MM.1S (cell line): ENCODE data around the gene MTCH1.

Experiments
- DNase-seq: peaks from one replicate; pipeline ENCODE4 v3.0.0-alpha.2; 2015
- H2AFZ ChIP-seq: fragments of 300-600 bp; sonication (generic); 2 replicates; pipeline ENCODE4 v1.6.0; 2016; ENCODE audit warnings: antibody characterized with exemption, low read length
- H3F3A ChIP-seq: fragments of 300-600 bp; sonication (generic); 2 replicates; pipeline ENCODE4 v1.6.1; 2016; ENCODE audit warnings: mild to moderate bottlenecking, antibody characterized with exemption, low read length, moderate library complexity, mixed read lengths; ENCODE audit not compliant: insufficient read depth
- H3K27ac ChIP-seq: fragments of 300-600 bp; sonication (generic); 2 replicates; pipeline ENCODE4 v1.5.1; 2016; ENCODE audit warnings: mild to moderate bottlenecking, low read length
- H3K27me3 ChIP-seq: fragments of 300-600 bp; sonication (generic); replicated peaks from 2 replicates; pipeline ENCODE4 v1.6.0; 2016; ENCODE audit warnings: low read length; ENCODE audit not compliant: insufficient read depth
- H3K36me3 ChIP-seq: fragments of 300-600 bp; sonication (generic); replicated peaks from 2 replicates; pipeline ENCODE4 v1.6.1; 2016; ENCODE audit warnings: mild to moderate bottlenecking, low read length, mixed read lengths; ENCODE audit not compliant: insufficient read depth
- H3K4me1 ChIP-seq: fragments of 300-600 bp; sonication (generic); 2 replicates; pipeline ENCODE4 v1.6.1; 2016; ENCODE audit warnings: low read length, mixed read lengths
- H3K4me2 ChIP-seq: fragments of 300-600 bp; sonication (generic); 2 replicates; pipeline ENCODE4 v1.6.0; 2016; ENCODE audit warnings: low read depth, low read length
- H3K4me3 ChIP-seq: fragments of 300-600 bp; sonication (generic); 2 replicates; pipeline ENCODE4 v1.5.1; 2016; ENCODE audit warnings: low read length, mixed read lengths
- H3K79me2 ChIP-seq: fragments of 300-600 bp; sonication (generic); 2 replicates; pipeline ENCODE4 v1.6.1; 2016; ENCODE audit warnings: mixed run types, low read length, mixed read lengths
- H3K9ac ChIP-seq: fragments of 300-600 bp; sonication (generic); 2 replicates; pipeline ENCODE4 v1.6.1; 2016; ENCODE audit warnings: low read length, mixed read lengths
- H3K9me2 ChIP-seq: fragments of 300-600 bp; sonication (generic); replicated peaks from 2 replicates; pipeline ENCODE4 v1.6.1; 2016; ENCODE audit warnings: mild to moderate bottlenecking, low read length, mixed read lengths; ENCODE audit not compliant: insufficient read depth
- H3K9me3 ChIP-seq: fragments of 300-600 bp; sonication (generic); replicated peaks from 2 replicates; pipeline ENCODE4 v1.6.1; 2016; ENCODE audit warnings: mild to moderate bottlenecking, low read length, mixed read lengths; ENCODE audit not compliant: insufficient read depth
- H4K20me1 ChIP-seq: fragments of 300-600 bp; sonication (generic); 2 replicates; pipeline ENCODE4 v1.6.1; 2016; ENCODE audit warnings: mild to moderate bottlenecking, low read length, moderate library complexity, mixed read lengths; ENCODE audit not compliant: insufficient read depth
- EZH2 ChIP-seq: fragments of 300-600 bp; sonication (generic); optimal IDR thresholded peaks from 2 replicates; pipeline ENCODE3; 2017; ENCODE audit warnings: low read depth, mild to moderate bottlenecking, antibody characterized with exemption, low read length, mixed read lengths
- EZH2phosphoT487 ChIP-seq: fragments of 300-600 bp; sonication (generic); IDR thresholded peaks from 2 replicates; pipeline ENCODE4 v1.6.1; 2018; ENCODE audit warnings: antibody characterized with exemption, low read length
- TF ChIP-seq, protein P1 (sequence below): fragments of 300-600 bp; sonication (generic); IDR thresholded peaks from 2 replicates; pipeline ENCODE4 v1.5.1; 2016; ENCODE audit warnings: antibody characterized with exemption, low read length, mixed read lengths

MTCH1 gene

DNA sequence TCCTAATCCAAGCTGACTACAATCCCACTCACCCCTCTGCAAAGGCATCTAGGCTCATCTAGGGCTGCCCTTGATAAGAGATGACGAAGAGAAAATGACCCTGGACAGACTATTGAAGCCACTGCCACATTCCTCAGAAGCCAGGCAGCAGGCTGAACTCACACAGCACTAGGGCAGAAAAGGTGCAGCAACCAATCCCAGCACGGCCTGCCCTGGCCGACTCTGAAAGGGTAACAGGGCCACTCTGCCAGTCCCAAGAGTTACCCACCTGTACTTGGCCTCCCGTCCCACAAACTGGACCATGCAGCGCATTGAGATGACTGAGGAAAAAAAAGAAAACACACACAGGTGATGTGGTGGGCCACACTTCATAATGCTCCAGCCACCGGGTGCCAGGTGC, 9.1 kb downstream of the MTCH1 start:
- Histone ChIP-seq H4K20me1 (no peaks in the 10 kb centered on the region), H3F3A (no peaks in the 10 kb centered on the region), H2AFZ (no peak overlapping the region), H3K9ac (no peak overlapping the region), H3K4me1 (no peaks in the 10 kb centered on the region), H3K9me2 (no peaks in the 10 kb centered on the region), H3K9me3 (no peaks in the 10 kb centered on the region), H3K4me2 (no peak overlapping the region), H3K4me3 (no peak overlapping the region), H3K79me2 (peaks cover 31% of the 10 kb centered on the region), H3K27ac (no peak overlapping the region), H3K27me3 (no peaks in the 10 kb centered on the region), H3K36me3 (no peaks in the 10 kb centered on the region)
- DNase-seq: no peak
- TF ChIP-seq, protein P1, sequence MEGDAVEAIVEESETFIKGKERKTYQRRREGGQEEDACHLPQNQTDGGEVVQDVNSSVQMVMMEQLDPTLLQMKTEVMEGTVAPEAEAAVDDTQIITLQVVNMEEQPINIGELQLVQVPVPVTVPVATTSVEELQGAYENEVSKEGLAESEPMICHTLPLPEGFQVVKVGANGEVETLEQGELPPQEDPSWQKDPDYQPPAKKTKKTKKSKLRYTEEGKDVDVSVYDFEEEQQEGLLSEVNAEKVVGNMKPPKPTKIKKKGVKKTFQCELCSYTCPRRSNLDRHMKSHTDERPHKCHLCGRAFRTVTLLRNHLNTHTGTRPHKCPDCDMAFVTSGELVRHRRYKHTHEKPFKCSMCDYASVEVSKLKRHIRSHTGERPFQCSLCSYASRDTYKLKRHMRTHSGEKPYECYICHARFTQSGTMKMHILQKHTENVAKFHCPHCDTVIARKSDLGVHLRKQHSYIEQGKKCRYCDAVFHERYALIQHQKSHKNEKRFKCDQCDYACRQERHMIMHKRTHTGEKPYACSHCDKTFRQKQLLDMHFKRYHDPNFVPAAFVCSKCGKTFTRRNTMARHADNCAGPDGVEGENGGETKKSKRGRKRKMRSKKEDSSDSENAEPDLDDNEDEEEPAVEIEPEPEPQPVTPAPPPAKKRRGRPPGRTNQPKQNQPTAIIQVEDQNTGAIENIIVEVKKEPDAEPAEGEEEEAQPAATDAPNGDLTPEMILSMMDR: no peak
- TF ChIP-seq EZH2 (no peak), EZH2phosphoT487 (no peak)

DNA sequence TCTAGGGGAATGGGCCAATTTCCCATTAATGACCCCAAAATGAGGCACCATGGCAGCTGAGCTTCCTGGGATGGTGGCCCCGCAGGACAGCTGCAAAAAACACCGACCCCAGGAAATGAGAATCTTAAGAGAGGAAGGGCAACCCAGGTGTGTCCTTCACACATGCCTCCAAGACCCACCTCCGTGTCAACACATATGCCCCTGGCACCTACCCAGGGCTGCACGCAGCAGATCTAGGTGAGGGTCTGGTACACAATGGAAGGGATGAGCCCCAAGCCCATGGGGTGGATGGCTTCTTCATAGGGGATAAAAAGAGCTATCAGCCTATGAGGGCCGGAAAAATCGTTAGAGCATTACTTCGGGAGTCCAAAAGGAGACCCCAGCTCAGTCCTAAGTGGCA, 9.5 kb downstream of the MTCH1 start:
- Histone ChIP-seq H2AFZ (no peak overlapping the region), H3K27me3 (no peaks in the 10 kb centered on the region), H3K9ac (no peak overlapping the region), H3K4me1 (no peaks in the 10 kb centered on the region), H3K9me2 (no peaks in the 10 kb centered on the region), H3K4me3 (no peak overlapping the region), H3F3A (no peaks in the 10 kb centered on the region), H3K27ac (no peak overlapping the region), H4K20me1 (no peaks in the 10 kb centered on the region), H3K9me3 (no peaks in the 10 kb centered on the region), H3K79me2 (peaks cover 27% of the 10 kb centered on the region), H3K4me2 (no peak overlapping the region), H3K36me3 (no peaks in the 10 kb centered on the region)
- DNase-seq: no peak
- TF ChIP-seq EZH2 (no peak), EZH2phosphoT487 (no peak)
- TF ChIP-seq, protein P1: no peak

DNA sequence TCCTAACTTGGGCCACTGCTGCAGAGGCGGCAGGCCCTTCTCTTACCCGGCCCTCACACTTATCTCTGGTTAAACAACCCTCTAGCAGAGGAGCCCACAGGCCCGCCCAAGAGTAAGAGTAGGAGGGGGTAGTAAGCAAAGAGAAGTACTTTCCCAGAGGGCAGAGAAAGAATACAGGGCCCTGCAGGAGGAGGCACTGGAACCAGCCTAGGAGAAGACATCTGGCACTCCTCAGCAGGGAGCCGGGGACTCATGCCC, 10.1 kb downstream of the MTCH1 start:
- no peaks in the 10 kb centered on the region for H3K9me3 ChIP-seq
- H3K4me2 ChIP-seq: no peak overlapping the region
- DNase-seq: no peak
- no peaks in the 10 kb centered on the region for H3K4me1 ChIP-seq
- no peaks in the 10 kb centered on the region for H3K27me3 ChIP-seq
- H3F3A ChIP-seq: no peaks in the 10 kb centered on the region
- H2AFZ ChIP-seq: no peak overlapping the region
- H3K9me2 ChIP-seq: no peaks in the 10 kb centered on the region
- no peaks in the 10 kb centered on the region for H3K36me3 ChIP-seq
- H4K20me1 ChIP-seq: no peaks in the 10 kb centered on the region
- TF ChIP-seq, protein P1: no peak
- TF ChIP-seq EZH2phosphoT487 (no peak), EZH2 (no peak)
- H3K9ac ChIP-seq: no peak overlapping the region
- no peak overlapping the region for H3K27ac ChIP-seq
- peaks cover 21% of the 10 kb centered on the region for H3K79me2 ChIP-seq
- no peak overlapping the region for H3K4me3 ChIP-seq
